ENCODE measurements around the gene C2orf81. TPM values are rescaled to one million over a fixed set of nuclear protein-coding genes. Genes with fewer than 3 reads are reported as not detected.

The C2orf81 gene
- total and polyA plus RNA-seq, 10 of the 15 experiments (the other 5 are each of a cell fraction or from before 2014, with no cell fraction given), result 0.10 to 9.8 (median 2.7) TPM

- TF ChIP-seq MTA3 (IDR thresholded peaks at IDR 0.05; ENCODE audit: borderline replicate concordance, low read length), result no peak
- no peak for TF ChIP-seq PML (IDR thresholded peaks at IDR 0.05; ENCODE audit: low read length)
Measured at GRCh38 chr2:74462054-74462785, 40.8 kb upstream of the C2orf81 start (continued).

DNA sequence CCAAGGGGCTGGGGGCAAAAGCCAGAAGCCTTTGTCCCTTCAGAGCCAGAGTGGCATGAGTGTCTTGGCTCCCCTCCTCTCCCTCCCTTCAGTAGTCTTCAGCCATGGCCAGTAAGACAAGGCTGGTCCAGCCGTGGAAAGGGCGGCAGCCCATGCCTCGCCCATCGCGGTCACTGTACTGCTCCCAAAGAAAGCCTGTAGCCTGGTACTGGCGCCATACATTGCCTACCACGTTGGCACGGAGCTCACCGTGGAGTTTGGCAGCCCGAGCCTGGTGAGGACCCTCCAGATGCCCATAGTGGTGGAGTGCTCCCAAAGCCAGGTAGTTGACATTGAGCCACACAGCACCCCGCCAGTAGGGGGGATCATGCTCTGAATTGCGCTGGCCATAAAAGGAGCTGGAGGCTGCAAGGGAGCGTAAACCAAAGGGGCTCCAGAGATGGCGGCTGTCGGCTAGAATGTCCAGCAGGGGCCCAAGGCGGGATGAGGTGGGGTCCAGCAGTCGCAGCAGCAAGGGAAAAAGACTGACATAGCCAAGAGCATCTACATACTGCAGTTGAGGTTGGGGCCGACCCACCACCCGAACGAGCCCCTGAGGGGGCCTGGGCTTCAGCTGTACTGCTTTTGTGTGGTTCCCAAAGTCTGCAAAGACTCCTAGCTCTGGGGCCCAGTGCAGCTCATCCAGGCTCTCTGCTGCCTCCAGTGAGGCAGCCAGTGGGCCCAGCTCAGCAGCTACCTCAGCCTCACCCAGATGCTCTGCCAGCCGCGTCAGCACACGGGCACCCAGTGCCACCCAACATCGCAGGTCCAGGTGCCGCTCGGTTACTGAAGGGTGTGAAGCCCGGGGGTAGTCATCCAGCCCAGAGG, 40.0 kb upstream of the C2orf81 start:
- H3K27ac ChIP-seq (ENCODE audit: control insufficient read depth, insufficient read depth), result no peak overlapping the region
- POLR2A ChIA-PET, result no interaction called here
- no peaks in the 10 kb centered on the region for H3K27me3 ChIP-seq (replicated peaks in 1 of 2; ENCODE audit: control insufficient read depth in 2 of 2, insufficient read depth in 2 of 2, low read length in 1 of 2)
- no TSS peak for BruUV-seq (replicated peaks)
- H3K9me3 ChIP-seq (replicated peaks; ENCODE audit: control insufficient read depth, insufficient read depth, low read length), result no peaks in the 10 kb centered on the region
- no peak overlapping the region for H3K4me2 ChIP-seq (ENCODE audit: control insufficient read depth, insufficient read depth)
- RAD21 ChIA-PET (ENCODE audit: unreplicated experiment), result no interaction called here
- no peak overlapping the region for H2AFZ ChIP-seq (ENCODE audit: control insufficient read depth, low read depth, low read length)
- H3K79me2 ChIP-seq (ENCODE audit: control insufficient read depth, insufficient read depth, low read length), result peaks cover 31% of the 10 kb centered on the region
- DNase-seq (ENCODE audit: low read depth, low spot score) (no peak), ATAC-seq (no peak), FAIRE-seq (no peak)
- H4K20me1 ChIP-seq (ENCODE audit: control insufficient read depth, insufficient read depth), result no peaks in the 10 kb centered on the region
- peaks cover 2 to 4% of the 10 kb centered on the region in 2 experiments; a peak in 3 of 4 replicates for H3K36me3 ChIP-seq (ENCODE audit: control insufficient read depth in 2 of 2, insufficient read depth in 2 of 2, low read length in 1 of 2)
- H3K4me1 ChIP-seq (ENCODE audit: control insufficient read depth, insufficient read depth, low read length), result peaks cover 9% of the 10 kb centered on the region
- SMC1A ChIA-PET (ENCODE audit: uncharacterized antibody, unreplicated experiment), result interaction anchor here (0.6 kb wide), 1 partner anchor 71 kb away, joined by 3 read pairs; no protein-coding TSS in a partner anchor
- 92% methylated on average over 27 of the region's 27 CpGs for WGBS (ENCODE audit: insufficient coverage, insufficient replicate concordance, low lambda C conversion rate, missing lambda C conversion rate)
- H3K4me3 ChIP-seq, result no peak overlapping the region
- in situ Hi-C loops (cut with MboI), result no loop called here
- CTCF ChIA-PET, result interaction anchor here (0.6 to 1.6 kb wide), 2 partner anchors 20 to 127 kb away, joined by 3 to 5 read pairs; no protein-coding TSS in a partner anchor
- intact Hi-C loops (cut with micrococcal nuclease; ENCODE audit: unreplicated experiment), result no loop called here
- H3K9ac ChIP-seq (ENCODE audit: control insufficient read depth, insufficient read depth, low read length), result no peak overlapping the region
- TF ChIP-seq RAD21 (IDR thresholded peaks at IDR 0.05; ENCODE audit: insufficient read depth, low read depth, low read length) (no peak), FOS (IDR thresholded peaks at IDR 0.05; ENCODE audit: borderline replicate concordance, extremely low read depth, insufficient read length) (no peak), JUNB (IDR thresholded peaks at IDR 0.05) (no peak), RUNX3 (IDR thresholded peaks at IDR 0.05; ENCODE audit: low read length) (no peak), PAX8 (IDR thresholded peaks at IDR 0.05) (no peak), PKNOX1 (IDR thresholded peaks at IDR 0.05) (no peak), YBX1 (IDR thresholded peaks at IDR 0.05) (no peak), MXI1 (IDR thresholded peaks at IDR 0.05; ENCODE audit: low read depth, low read length) (no peak), SRF (IDR thresholded peaks at IDR 0.05; ENCODE audit: low read depth in 2 of 2, low read length in 2 of 2) (0 out of 4 replicates have a peak, but pooled peaks of 1 of the 2 experiments have one; percentile 16), POLR2A (IDR thresholded peaks at IDR 0.05; ENCODE audit: low read depth, low read length) (no peak; the same call in none of the 2 replicates), TCF7 (IDR thresholded peaks at IDR 0.05; ENCODE audit: borderline replicate concordance) (no peak), ZNF24 (IDR thresholded peaks at IDR 0.05) (no peak)
- TF ChIP-seq, protein P1, sequence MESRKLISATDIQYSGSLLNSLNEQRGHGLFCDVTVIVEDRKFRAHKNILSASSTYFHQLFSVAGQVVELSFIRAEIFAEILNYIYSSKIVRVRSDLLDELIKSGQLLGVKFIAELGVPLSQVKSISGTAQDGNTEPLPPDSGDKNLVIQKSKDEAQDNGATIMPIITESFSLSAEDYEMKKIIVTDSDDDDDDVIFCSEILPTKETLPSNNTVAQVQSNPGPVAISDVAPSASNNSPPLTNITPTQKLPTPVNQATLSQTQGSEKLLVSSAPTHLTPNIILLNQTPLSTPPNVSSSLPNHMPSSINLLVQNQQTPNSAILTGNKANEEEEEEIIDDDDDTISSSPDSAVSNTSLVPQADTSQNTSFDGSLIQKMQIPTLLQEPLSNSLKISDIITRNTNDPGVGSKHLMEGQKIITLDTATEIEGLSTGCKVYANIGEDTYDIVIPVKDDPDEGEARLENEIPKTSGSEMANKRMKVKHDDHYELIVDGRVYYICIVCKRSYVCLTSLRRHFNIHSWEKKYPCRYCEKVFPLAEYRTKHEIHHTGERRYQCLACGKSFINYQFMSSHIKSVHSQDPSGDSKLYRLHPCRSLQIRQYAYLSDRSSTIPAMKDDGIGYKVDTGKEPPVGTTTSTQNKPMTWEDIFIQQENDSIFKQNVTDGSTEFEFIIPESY (IDR thresholded peaks at IDR 0.05), result 0 out of 2 replicates have a peak, but pooled peaks have one; percentile 15
- TF ChIP-seq, protein P2, sequence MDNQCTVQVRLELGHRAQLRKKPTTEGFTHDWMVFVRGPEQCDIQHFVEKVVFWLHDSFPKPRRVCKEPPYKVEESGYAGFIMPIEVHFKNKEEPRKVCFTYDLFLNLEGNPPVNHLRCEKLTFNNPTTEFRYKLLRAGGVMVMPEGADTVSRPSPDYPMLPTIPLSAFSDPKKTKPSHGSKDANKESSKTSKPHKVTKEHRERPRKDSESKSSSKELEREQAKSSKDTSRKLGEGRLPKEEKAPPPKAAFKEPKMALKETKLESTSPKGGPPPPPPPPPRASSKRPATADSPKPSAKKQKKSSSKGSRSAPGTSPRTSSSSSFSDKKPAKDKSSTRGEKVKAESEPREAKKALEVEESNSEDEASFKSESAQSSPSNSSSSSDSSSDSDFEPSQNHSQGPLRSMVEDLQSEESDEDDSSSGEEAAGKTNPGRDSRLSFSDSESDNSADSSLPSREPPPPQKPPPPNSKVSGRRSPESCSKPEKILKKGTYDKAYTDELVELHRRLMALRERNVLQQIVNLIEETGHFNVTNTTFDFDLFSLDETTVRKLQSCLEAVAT (IDR thresholded peaks at IDR 0.05), result no peak
- TF ChIP-seq, protein P3, sequence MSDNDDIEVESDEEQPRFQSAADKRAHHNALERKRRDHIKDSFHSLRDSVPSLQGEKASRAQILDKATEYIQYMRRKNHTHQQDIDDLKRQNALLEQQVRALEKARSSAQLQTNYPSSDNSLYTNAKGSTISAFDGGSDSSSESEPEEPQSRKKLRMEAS (IDR thresholded peaks at IDR 0.05; ENCODE audit: low read depth, low read length), result no peak
